ENCODE data around the gene NCS1.

NCS1 gene

GRCh38 chr9:130186839-130187522 is 14.8 kb downstream of the NCS1 start:
- TF ChIP-seq, protein P1, sequence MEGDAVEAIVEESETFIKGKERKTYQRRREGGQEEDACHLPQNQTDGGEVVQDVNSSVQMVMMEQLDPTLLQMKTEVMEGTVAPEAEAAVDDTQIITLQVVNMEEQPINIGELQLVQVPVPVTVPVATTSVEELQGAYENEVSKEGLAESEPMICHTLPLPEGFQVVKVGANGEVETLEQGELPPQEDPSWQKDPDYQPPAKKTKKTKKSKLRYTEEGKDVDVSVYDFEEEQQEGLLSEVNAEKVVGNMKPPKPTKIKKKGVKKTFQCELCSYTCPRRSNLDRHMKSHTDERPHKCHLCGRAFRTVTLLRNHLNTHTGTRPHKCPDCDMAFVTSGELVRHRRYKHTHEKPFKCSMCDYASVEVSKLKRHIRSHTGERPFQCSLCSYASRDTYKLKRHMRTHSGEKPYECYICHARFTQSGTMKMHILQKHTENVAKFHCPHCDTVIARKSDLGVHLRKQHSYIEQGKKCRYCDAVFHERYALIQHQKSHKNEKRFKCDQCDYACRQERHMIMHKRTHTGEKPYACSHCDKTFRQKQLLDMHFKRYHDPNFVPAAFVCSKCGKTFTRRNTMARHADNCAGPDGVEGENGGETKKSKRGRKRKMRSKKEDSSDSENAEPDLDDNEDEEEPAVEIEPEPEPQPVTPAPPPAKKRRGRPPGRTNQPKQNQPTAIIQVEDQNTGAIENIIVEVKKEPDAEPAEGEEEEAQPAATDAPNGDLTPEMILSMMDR (IDR thresholded peaks at IDR 0.05; ENCODE audit: insufficient read depth, low read depth, low read length, missing control alignments): no peak
- peak overlapping the region; percentile 29 for H3K4me3 ChIP-seq (ENCODE audit: low read length)
- peak; percentile 75 for DNase-seq (ENCODE audit: low read depth)

GRCh38 chr9:130187523-130187846 is 15.3 kb downstream of the NCS1 start:
- H3K4me3 ChIP-seq (ENCODE audit: low read length): no peak overlapping the region
- TF ChIP-seq, protein P1 (IDR thresholded peaks at IDR 0.05; ENCODE audit: insufficient read depth, low read depth, low read length, missing control alignments): no peak
- DNase-seq (ENCODE audit: low read depth): no peak

- H3K4me3 ChIP-seq (ENCODE audit: low read length): no peak overlapping the region
- peak; percentile 28 for DNase-seq (ENCODE audit: low read depth)
- TF ChIP-seq, protein P1 (IDR thresholded peaks at IDR 0.05; ENCODE audit: insufficient read depth, low read depth, low read length, missing control alignments): no peak
Measured at GRCh38 chr9:130188860-130189481, 16.8 kb downstream of the NCS1 start.

DNA sequence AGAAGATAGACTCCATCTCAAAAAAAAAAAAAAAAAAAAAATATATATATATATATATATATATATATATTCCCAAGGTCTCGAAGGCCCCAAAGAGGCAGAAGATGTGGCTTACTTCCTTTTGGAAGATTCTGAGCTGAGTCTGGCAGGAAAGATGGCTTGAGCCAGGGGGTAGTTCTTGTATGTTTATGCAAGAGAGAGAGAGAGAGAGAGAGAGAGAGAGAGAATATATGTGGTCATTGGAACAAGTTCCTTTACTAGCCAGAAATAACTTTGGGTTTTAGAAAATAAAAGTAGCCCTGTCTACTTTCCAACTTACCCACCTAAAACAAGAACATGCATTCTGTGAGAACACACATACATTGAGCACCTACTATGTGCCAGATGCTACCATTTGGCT is 17.6 kb downstream of the NCS1 start:
- TF ChIP-seq, protein P1 (IDR thresholded peaks at IDR 0.05; ENCODE audit: insufficient read depth, low read depth, low read length, missing control alignments): no peak
- DNase-seq (ENCODE audit: low read depth): no peak

GRCh38 chr9:130191068-130191748 is 19.0 kb downstream of the NCS1 start:
- no peak overlapping the region for H3K4me3 ChIP-seq (ENCODE audit: low read length)
- TF ChIP-seq, protein P1 (IDR thresholded peaks at IDR 0.05; ENCODE audit: insufficient read depth, low read depth, low read length, missing control alignments): no peak
- DNase-seq (ENCODE audit: low read depth): no peak

More for the DNA sequence above, 17.6 kb downstream of the NCS1 start:
- H3K4me3 ChIP-seq (ENCODE audit: low read length): no peak overlapping the region

- DNase-seq (ENCODE audit: low read depth): no peak
- TF ChIP-seq, protein P1 (IDR thresholded peaks at IDR 0.05; ENCODE audit: insufficient read depth, low read depth, low read length, missing control alignments): no peak
- H3K4me3 ChIP-seq (ENCODE audit: low read length): no peak overlapping the region
Measured at GRCh38 chr9:130191749-130192120, 19.5 kb downstream of the NCS1 start.

Data from epithelial cell of esophagus (primary cell).